ENCODE measurements around the gene PRDM16.
"Not testable (repeated sequence)": the region's sequence is repeated elsewhere in the genome, so short reads cannot be mapped to it uniquely, and the experiment has no call there.

The PRDM16 gene

DNA sequence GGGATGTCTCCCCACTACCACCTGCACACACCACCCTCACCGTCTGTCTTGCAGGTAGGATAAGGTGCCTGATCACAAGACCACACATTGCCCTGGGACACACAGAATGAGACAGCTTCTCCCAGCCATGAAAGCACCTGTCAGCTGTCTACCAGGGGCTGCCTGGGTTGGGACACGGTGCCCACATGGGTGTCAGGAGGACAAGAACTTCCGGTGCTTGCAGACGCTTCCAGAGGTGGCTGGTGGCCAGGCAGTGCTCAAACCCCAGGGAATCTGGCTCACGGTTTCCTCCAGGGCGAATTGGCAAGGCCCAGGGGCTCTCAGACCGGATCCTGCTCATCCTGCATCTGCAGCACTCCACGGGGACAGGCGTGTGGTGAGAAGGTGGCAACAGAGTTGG is 202.9 kb downstream of the PRDM16 start:
- no peak for DNase-seq

DNA sequence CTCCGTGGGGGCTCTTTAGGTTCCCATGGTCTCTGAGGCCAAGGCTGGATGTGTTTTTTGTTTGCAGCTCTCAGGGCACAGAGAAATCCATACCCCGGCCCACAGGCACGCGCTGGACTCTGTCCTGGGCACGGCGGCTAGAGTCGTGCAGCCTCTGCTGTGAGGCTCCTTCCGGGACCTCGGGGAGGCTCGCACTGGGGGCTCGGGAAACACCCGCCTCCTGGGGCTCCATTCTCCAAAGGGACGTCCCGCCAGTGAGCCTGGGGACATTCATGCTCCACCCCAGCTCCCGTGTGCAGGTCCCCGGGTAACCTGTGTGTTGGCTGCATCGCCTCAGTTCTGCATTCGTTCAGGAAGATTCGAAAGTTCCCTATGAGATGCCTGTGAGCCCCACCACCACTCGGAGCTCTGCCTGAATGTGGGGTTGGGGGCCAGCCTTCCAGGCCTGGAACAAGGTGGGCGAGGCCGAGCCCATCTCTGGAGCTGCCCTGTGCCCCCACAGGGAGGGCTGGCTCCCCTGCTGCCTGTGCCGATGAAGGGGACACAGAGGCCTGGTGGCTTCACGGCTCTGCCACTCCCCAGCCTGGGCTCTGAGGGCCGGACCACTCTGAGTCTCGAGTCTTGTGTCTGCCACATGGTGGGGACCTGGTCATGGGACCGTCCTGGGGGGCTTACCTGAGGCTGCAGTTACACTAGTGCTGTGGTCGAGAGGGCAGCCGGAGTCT is 203.5 kb downstream of the PRDM16 start:
- DNase-seq, result no peak

DNA sequence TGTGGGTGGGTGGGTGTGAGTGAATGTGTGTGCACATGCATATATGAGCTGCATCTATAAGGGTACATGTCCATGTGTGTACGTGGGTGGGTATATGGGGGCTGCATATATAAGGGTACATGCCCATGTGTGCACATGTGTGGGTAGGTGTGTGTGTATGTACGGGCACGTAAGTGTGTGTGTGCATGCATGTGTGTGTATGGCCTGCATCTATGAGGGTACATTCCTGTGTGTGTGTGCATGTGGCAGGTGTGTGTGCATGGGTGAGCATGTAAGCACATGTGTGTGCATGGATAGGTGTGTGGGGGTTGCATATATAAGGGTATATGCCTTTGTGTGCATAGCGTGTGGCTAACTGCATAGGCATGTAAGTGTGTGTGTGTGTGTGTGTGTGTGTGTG is 204.4 kb downstream of the PRDM16 start:
- DNase-seq, result no peak

DNA sequence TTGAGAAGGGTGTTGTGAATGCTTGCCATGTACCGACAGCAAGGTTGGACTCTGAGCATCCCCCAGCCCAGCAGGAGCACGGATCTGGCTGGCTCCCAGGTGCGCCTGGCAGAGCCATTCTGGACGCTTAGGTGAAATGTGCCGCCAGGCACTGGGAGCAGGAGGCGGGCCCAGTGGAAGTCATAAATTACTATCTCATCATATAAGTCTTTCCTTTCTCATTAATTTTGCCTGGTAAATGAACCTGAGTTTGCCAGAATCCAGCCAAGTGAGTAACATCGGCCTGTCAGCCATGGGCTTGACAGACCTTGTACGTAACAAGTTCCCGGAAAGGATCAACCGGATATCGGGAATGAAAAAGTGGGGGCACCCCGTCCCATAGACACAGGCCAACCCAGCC is 206.0 kb downstream of the PRDM16 start:
- no peak for DNase-seq

DNA sequence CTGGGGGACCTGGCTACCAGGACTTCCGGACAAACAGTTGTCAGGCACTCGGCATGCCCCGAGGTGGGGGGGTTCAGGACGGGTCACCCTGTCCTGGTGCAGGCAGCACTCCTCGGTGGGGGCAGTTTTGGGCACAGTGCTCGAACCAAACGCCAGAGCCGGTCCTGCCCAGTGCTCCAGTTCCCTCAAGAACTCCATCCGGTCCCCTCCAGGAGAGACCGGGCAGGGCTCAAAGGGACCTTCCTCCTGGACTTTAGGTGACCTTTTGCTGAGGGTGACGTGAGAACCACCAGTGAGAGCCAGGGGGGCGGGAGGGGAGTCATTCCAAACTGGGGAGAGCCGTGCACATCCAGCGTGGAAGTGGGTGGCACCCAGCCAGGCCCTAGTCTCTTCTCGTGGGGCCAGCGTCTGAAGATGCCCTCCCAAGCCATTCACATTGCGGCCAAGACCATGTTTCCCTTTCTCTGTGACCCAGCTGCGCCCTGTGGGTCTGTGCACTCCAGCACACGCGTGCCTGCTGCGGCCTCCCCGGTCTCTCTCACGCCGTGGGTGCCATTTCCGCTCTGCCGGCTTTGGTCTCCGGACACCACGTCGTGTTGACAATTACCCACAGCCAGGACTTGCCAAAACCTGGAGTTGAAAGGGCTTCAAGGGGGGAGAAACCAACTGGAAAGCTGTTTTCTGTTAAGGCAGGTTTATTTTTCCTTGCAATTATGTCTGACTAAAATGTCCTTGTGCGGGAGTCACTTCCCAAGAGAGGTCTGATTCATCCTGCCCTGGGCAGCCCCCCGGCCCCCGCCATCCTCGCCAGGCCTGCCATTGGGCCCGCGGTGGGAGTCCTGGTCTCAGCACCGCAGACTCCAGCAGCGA is 206.7 kb downstream of the PRDM16 start:
- DNase-seq, result no peak

DNA sequence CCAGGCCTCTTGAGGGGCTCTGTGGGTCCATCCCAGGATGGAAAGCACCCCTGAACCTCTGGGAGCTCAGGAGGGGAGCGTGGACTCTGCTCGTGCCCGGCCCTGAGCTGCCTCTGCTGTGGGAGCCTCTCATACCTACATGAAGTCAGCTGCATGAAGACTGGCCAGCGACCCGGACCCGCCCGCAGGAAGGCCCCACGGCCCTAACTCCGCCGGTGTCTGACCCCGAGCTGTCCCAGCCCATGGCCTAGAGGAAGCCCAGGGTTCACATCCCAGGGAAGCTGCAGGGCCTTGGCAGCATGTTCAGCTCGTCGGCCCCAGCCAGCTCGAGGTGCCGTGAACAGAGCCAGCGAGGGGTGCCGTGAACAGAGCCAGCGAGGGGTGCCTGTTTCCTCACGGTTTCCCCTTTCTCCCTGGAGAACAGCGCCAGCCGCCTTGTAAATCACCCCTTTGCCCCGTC is 207.4 kb downstream of the PRDM16 start:
- no peak for DNase-seq

DNA sequence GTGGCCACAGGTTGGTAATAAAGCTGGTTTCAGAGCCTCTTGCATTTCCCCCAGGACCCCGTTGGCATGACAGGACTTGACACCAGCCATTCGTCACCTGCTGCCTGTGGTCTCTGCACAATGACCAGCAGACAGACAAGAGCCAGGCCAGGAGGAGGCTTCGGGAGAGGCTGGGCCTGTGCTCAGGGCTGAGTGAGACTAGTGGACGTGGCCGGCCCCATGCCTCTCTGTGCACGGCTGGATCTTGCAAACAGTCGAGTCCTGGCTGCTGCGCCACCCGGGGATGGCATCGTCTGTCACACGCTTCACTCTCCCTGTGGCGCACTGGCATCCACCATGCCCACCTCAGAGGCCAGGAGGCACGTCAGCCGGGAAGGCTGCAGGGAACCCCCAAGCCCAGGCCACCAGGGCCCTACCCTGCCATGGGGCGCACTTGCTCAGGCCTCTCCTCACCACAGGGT is 208.0 kb downstream of the PRDM16 start:
- no peak for DNase-seq

DNA sequence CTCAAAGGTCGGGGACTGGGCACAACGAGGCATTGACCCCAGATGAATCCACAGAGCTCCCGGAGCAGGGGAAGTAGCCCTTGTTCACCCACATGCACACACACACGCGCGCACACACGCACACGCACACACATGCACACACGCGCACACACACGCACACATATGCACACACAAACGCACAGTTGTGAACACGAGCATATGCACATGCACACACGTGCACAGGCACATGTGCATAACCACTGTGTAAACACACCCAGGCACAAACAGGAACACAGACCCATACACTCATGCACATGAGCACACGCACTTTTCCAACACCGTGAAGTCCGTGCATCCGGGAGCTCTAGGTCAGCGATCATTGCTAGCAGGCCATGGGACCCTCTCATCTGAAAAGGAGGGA is 208.6 kb downstream of the PRDM16 start:
- no peak for DNase-seq

DNA sequence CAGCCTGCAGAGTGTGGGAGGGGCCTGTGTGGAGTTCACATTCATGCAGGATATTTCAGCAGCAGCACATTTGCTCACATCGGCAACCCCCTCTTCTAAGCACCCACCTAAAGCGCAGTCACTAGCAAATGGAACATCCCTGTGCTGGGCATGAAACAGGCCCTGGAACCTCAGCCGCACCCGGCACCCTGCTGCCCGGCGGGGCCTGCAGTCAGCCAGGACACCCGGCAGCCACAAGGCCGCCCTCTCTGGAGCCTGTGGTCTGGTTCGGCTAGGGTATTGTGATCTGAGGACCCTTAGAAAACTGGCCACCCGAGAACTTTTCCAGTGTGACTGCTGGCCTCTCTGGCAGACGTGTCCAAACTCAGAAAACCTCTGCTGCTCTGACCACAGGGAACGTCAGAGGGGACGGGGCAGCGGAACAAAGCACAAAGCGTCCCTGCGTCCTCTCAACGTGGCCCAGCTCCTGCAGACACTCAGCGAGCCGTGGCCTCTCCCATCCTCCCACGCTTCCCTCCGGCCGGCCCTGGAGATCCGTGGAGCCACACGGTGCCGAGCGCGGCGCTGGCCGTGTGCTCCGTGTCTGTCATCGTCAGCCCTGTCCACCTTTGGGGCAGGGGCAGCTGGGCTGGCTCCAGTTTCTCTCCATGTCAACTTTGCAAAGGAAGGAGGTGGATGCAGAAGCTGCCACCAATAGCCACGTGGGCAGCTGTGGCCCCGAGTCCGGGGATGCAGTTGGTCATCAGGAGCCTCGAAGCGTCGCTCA is 209.6 kb downstream of the PRDM16 start:
- no peak for DNase-seq

DNA sequence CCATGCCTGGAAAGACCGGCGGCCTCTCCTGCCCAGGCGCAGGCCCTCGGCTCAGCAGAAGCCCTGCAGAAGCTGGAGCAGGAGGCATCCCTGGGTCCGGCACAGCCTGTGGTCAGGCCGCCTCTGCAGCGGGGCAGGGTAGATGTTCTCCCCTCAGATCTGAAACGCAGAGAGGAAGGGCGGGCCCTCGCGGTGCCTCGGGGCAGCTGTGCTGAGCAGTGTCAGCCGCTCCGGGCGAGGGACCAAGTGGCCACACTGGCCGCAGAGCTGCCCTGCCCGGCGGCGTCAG is 210.1 kb downstream of the PRDM16 start:
- no peak for DNase-seq

DNA sequence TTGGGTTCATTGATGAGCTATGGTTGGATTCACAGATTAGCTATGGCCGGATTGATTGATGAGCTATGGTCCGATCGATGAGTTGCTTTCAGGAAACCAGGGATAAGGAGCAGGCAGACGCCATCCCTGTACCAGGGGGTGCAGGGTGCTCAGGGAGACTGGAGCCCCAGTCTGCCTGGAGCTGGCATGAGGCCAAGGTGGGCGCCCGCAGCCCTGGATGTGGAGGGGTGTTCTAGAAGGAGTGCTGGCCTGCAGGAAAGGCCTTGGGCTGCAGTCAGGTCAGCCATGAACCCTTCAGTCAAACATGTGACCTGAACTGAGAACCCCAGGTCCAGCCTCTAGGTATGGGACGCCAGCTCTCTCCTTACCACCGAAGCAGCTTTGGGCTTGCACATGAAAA is 212.7 kb downstream of the PRDM16 start:
- no peak for DNase-seq

DNA sequence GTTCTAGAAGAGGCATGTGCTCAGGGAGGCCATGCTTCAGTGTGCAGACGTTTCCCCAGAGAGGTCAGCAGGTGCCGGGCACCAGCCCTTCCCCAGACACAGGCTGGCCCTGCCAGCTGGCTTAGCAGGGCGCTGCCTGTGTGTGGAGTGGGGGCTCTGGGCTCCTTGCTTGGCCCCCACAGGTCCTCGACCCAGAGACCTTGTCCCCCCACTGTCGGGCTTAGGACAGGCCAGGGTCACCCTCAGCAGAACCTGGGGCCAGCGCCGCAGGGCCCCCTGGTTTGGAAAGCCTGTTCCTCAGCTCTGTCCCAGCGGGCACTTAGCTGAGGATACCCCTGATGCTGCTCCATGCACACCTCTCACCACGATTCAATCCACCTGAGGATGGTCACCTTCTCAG is 213.2 kb downstream of the PRDM16 start:
- no peak for DNase-seq

DNA sequence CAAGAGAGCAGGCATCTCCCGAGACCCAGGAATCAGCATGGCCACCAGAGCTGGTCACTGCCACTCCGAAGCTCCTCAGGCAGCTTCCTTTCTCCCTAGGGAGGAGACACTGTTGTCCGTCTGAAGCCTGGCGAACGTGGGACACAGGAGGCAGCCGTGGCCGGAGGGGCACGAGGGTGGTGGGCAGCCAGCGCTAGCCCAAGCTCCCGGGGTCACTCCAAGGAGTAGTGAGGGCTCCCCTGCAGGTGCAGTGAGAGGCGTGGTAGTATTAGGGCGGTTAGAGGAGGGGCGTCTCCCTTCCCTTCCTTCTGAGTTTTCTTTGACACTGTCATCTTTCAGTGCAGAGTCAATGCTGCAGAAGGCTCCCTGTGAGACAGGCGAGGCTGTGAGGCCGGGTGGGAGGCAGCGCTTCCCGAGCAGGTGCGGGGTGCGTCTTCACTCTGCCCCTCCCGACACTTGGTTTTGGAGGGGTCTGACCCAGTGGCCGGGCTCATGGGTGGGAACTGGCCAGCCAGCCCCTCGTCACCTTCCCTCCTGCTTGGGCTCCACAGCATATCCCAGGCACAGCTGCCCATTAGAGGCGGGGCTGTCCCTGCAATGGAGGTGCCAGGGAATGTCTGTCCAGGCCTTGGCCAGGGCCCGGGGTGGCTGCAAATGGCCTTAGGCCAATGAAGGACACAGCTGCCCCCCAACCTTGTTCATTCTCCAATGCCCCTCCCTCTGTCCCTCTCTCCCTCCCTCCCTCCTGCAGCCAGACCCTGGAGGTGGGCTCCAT is 213.8 kb downstream of the PRDM16 start:
- DNase-seq, result no peak

DNA sequence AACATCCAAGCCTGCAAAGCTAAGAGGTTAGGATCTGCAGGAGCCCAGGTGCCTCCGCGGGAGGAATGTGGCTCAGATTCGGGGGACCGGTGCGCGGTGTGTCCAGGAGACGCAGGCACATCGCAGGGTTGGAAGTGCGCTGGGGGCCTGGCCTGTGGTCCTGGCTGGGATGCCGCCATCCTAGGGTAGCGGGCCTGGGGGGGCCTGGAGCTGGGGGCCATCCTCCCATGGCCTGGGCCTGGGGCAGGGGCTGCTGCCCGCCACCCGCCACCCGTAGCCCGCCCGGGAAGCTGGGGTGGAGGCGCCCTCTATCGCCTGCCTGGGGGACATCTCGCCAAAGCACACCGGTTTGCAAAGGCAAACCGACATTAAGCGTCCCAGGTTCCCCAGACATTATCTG is 214.8 kb downstream of the PRDM16 start:
- no peak for DNase-seq

DNA sequence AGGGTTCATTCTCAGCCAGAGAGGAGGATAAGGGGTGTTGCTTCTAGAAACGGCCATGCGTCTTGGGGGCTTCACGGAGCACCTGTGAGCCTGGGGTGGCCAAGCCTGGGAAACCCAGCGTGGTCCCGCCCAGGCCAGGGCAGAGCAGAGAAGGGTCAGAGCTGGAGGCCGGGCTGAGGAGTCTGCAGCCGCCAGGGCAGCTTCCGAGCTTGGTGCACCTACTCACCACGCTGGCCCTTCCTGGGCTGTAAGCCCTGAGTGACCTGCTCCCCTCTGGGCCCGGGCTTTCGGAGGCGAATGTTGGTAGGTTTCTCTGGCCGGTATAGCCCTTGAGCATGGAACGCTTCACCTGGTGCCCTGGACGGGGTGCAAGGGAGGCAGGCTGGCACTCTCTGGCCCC is 215.7 kb downstream of the PRDM16 start:
- no peak for DNase-seq

DNA sequence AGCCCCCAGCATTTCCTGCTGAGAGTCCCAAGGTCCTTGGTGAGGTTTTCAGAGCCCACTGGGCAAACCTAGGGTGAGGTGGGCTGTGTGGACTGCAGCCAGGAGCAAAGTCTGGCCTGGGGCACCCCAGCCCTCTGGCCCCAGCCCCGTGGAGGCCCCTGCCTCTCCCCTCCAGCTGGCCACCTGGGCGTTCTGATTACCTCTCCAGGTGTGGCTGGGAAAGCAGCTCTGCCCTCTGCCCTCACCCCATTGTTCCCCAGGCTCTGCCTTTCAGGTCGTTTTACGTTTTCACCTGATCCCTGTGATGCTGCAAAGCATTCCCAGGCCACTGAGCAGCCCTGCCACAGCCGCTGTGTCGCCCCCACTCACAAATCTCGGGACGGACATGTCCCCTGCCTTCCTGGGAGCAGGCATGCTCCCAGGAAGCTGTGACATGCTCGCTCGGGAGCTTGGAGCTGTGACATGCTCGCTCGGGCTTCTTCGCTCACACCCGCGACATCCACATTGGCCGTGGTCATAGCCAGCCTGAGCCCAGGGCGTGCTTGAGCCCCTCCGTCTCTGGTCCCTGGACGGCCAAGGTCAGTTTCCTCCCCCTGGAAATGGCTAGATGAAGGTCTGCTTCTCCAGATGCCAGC is 216.2 kb downstream of the PRDM16 start:
- DNase-seq, result no peak

DNA sequence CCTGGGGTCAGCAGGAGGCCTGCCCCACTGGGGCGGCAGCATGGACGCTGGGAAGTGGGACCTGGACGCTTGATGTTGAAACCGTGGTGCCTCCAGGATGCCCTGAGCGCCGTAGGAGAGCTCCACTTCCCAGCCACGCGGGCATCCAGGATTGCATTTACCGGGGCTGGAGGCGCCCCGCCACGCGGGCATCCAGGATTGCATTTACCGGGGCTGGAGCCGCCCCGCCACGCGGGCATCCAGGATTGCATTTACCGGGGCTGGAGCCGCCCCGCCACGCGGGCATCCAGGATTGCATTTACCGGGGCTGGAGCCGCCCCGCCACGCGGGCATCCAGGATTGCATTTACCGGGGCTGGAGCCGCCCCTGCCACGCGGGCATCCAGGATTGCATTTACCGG is 218.1 kb downstream of the PRDM16 start:
- not testable (repeated sequence) for DNase-seq

DNA sequence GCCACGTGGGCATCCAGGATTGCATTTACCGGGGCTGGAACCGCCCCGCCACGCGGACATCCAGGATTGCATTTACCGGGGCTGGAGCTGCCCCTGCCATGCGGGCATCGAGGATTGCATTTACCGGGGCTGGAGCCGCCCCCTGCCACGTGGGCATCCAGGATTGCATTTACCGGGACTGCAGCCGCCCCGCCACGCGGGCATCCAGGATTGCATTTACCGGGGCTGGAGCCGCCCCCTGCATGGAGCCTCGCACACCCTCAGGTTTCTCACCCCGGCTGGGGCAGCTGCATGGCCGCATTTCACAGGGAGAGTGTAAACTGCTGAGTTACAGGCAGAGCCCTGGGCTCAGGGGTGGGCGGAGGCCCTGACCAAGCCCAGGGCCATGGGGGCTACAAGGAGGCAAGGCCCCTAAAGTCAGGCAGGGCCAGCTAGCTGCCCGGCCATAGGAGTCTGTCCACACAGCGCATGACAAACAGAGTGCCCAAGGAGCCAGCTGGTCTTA is 218.7 kb downstream of the PRDM16 start:
- no peak for DNase-seq

DNA sequence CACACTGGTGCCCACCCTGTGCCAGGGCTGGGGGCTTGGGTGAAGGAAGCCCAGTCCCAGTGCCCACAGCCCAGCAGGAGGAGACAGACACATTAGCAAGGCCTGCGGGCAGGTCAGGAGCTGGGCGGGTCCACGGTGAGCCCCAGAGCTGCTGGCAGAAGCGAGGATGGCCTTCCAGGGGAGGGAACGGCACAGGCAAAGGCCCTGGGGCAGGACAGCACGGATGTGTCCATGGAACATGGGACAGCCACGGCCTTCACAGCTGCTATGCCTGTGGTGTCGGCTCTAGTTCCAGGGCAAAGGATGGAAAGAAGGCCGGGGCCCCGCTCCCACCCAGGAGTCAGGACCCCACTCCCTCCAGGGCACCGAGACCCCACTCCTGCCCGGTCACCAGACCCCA is 220.5 kb downstream of the PRDM16 start:
- DNase-seq, result no peak

DNA sequence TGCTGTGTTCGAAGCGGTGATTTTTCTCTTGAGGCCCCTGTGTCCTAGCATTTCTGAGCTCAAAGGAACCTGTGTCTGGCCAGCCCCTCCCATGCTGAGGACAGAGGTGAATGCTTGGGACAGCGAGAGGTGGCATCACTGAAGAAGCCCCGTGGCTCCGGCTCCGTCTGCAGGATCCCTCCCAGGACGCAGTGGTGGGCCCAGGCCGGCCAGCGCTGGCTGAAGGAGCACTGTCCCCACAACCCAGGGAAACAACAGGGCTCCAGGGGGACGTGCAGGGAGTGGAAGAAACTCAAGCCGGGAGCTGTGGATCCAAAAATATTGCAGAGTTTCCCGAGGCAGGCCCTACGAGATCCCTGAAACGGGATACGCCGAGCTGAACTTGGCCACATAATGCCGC is 221.4 kb downstream of the PRDM16 start:
- no peak for DNase-seq

DNA sequence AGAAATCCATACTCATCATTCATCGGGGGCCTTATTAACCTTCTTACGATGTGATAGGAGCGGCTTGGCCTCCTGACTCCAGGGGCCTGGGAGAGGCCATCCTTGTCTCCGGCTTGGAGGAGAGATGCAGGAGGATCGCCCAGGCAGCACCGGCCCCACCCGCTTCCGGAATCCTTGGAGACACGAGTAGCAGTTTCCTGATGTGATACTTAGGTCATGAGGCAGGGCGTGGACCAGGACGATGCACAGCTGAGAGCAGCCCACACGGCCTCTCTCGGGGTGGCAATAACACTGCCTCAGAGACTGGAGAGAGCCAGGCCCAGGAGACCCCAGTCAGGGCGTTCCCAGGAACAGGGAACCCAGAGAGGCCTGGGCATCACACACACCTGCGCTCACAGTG is 221.9 kb downstream of the PRDM16 start:
- DNase-seq, result no peak

DNA sequence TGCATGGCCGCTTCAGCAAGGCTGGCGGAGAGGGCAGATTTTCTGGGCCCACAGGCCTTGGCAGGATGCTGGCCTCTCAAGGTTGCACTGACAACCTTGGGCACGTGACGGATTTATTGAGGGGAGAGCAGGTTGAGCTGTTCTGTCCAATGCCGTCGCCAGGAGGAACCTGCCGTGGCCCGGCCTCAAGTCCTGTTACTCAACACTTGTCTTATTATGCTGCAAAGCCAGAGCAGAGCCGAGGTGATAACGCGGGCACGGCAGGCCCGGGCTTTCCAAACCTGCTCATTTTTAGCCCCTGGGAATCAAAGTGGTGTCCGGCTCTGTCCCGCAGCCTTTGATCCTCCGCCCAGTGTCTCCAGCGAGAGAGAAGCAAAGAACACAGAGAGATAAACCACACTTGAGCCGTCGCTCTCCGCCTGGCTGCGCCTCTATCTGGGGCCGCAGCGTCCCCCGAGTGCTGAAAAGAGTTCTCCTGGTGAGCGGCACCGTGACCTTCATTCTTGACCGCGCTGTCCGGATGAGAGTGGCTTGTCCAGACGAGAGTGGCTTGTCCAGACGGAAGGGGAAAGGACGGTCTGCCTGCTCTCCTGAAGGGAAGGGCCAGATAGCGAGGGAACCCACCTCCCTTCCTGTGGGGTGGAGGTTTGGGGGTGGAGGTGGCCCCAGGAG is 223.2 kb downstream of the PRDM16 start:
- DNase-seq, result no peak

All from CD4-positive, alpha-beta T cell treated with Interleukin-12 subunit alpha and Interleukin-12 subunit beta, for 1 hour (primary cell).